Thoracic aorta (tissue), 2 donors: Measurements from ENCODE around the gene CISD2. TPM values are rescaled to one million over a fixed set of nuclear protein-coding genes. Genes with fewer than 3 reads are reported as not detected.
"Not testable (repeated sequence)": the region's sequence is repeated elsewhere in the genome, so short reads cannot be mapped to it uniquely, and the experiment has no call there.

Experiments used
- ATAC-seq: fragments of 150-250 bp; one replicate; pipeline ENCODE4 v1.8.0; 2017; ENCODE audit warnings: low read depth; ENCODE audit not compliant: insufficient number of reproducible peaks, low FRiP score
- DNase-seq: peaks from one replicate; pipeline ENCODE4 v3.0.0-alpha.2; 2020; ENCODE audit warnings: low spot score
- H3K27ac ChIP-seq, 2 donors: fragments of 200-600 bp; sonication (generic); 1 replicate in 1 of 2; 2 replicates in 1 of 2; pipeline ENCODE4 v1.5.1; 2016; ENCODE audit warnings: mild to moderate bottlenecking in 2 of 2, moderate library complexity in 2 of 2
- H3K27me3 ChIP-seq: fragments of 200-600 bp; sonication (generic); replicated peaks from 2 replicates; pipeline ENCODE4 v1.6.0; 2016; ENCODE audit warnings: mild to moderate bottlenecking; ENCODE audit not compliant: insufficient read depth
- H3K36me3 ChIP-seq: fragments of 200-600 bp; sonication (generic); one replicate; pipeline ENCODE4 v1.5.1; 2016
- H3K4me1 ChIP-seq, 2 donors: fragments of 200-600 bp; sonication (generic); 1 replicate in 1 of 2; 2 replicates in 1 of 2; pipeline versions ENCODE4 v1.5.1 to v1.6.0; 2016; ENCODE audit warnings: low read depth in 2 of 2, mild to moderate bottlenecking in 1 of 2; ENCODE audit not compliant: control insufficient read depth in 1 of 2
- H3K4me3 ChIP-seq: fragments of 200-600 bp; sonication (generic); 2 replicates; pipeline ENCODE4 v1.5.1; 2016; ENCODE audit warnings: mild to moderate bottlenecking
- H3K9me3 ChIP-seq: fragments of 200-600 bp; sonication (generic); 2 replicates; pipeline ENCODE4 v1.5.1; 2016
- total RNA-seq, 2 donors: library from RNA; depleted of rRNA; stranded (reverse); fragments of >200 nt; gene quantifications; one replicate each; pipeline versions ENCODE4 v1.1.0 to v1.2.3, GENCODE V29; 2016
- TF ChIP-seq, protein P1 (sequence below): fragments of 200-600 bp; sonication (generic); IDR thresholded peaks from one replicate; pipeline ENCODE4 v1.5.1; 2019; ENCODE audit warnings: antibody characterized with exemption

The CISD2 gene
- total RNA-seq, 2 donors from 2014 or later, result 4.9 to 10.2 TPM

GRCh38 chr4:102897610-102898009 lies 28.8 kb downstream of the CISD2 start:
- H3K27me3 ChIP-seq, ATAC-seq, H3K4me3 ChIP-seq, H3K36me3 ChIP-seq, H3K4me1 ChIP-seq, H3K9me3 ChIP-seq, H3K27ac ChIP-seq, DNase-seq: not testable (repeated sequence)

- Histone ChIP-seq H3K27me3 (no peaks in the 10 kb centered on the region), H3K9me3 (no peaks in the 10 kb centered on the region), H3K27ac (no peak overlapping the region), H3K4me1 (no peaks in the 10 kb centered on the region), H3K4me3 (no peak overlapping the region), H3K36me3 (no peaks in the 10 kb centered on the region)
- ATAC-seq (no peak), DNase-seq (no peak)
- TF ChIP-seq, protein P1, sequence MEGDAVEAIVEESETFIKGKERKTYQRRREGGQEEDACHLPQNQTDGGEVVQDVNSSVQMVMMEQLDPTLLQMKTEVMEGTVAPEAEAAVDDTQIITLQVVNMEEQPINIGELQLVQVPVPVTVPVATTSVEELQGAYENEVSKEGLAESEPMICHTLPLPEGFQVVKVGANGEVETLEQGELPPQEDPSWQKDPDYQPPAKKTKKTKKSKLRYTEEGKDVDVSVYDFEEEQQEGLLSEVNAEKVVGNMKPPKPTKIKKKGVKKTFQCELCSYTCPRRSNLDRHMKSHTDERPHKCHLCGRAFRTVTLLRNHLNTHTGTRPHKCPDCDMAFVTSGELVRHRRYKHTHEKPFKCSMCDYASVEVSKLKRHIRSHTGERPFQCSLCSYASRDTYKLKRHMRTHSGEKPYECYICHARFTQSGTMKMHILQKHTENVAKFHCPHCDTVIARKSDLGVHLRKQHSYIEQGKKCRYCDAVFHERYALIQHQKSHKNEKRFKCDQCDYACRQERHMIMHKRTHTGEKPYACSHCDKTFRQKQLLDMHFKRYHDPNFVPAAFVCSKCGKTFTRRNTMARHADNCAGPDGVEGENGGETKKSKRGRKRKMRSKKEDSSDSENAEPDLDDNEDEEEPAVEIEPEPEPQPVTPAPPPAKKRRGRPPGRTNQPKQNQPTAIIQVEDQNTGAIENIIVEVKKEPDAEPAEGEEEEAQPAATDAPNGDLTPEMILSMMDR, result no peak
Observed at GRCh38 chr4:102901804-102902203, 33.0 kb downstream of the CISD2 start.

GRCh38 chr4:102918859-102919258 lies 50.1 kb downstream of the CISD2 start:
- no peak for ATAC-seq
- TF ChIP-seq, protein P1, result no peak
- Histone ChIP-seq H3K27ac (no peak overlapping the region), H3K4me1 (no peaks in the 10 kb centered on the region), H3K4me3 (no peak overlapping the region), H3K36me3 (no peaks in the 10 kb centered on the region), H3K27me3 (no peaks in the 10 kb centered on the region), H3K9me3 (peaks cover 3% of the 10 kb centered on the region)
- no peak for DNase-seq

DNA sequence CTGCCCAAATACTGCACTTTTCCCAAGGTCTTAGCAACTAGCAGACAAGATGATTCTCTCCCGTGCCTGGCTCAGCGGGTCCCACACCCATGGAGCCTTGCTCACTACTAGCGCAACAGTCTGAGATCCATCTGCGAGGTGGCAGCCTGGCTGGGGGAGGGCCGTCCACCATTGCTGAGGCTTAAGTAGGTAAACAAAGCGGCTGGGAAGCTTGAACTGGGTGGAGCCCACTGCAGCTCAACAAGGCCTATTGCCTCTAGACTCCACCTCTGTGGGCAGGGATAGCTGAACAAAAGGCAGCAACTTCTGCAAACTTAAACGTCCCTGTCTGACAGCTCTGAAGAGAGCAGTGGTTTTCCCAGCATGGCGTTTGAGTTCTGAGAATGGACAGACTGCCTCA lies 50.9 kb downstream of the CISD2 start:
- H3K27me3 ChIP-seq, H3K36me3 ChIP-seq, ATAC-seq, H3K9me3 ChIP-seq, H3K4me3 ChIP-seq, H3K27ac ChIP-seq, DNase-seq, H3K4me1 ChIP-seq: not testable (repeated sequence)

GRCh38 chr4:102935716-102936115 lies 66.9 kb downstream of the CISD2 start:
- TF ChIP-seq, protein P1, result no peak
- Histone ChIP-seq H3K27me3 (no peaks in the 10 kb centered on the region), H3K27ac (no peak overlapping the region), H3K4me1 (no peaks in the 10 kb centered on the region), H3K9me3 (no peaks in the 10 kb centered on the region), H3K36me3 (no peaks in the 10 kb centered on the region), H3K4me3 (no peak overlapping the region)
- DNase-seq (no peak), ATAC-seq (no peak)

DNA sequence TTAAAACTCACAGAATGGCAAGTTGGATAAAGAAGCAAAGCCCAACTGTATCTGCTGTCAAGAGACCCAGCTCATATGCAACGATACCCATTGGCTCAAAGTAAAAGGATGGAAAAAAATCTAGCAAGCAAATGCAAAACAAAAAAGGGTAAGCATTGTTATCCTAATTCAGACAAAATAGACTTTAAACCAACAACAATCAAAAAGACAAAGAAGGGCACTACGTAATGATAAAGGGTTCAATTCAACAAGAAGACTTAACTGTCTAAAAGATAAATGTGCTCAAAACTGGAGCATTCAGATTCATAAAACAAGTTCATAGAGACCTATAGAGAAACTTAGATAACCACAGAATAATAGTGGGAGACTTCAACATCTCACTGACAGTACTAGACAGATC lies 69.3 kb downstream of the CISD2 start:
- H3K4me3 ChIP-seq, DNase-seq, H3K27me3 ChIP-seq, H3K36me3 ChIP-seq, H3K27ac ChIP-seq, H3K9me3 ChIP-seq, ATAC-seq, H3K4me1 ChIP-seq: not testable (repeated sequence)

Other genes starting within 250 kb of the CISD2 start
- gene MANBA, start 108.0 kb upstream of the CISD2 start, total RNA-seq, result 10 to 100 TPM; 37.2 to 41.3 TPM
- gene UBE2D3, start 41.4 kb upstream of the CISD2 start, total RNA-seq, result 100 to 1,000 TPM; 245 to 376 TPM
- not detected for gene SLC9B1, start 150.7 kb downstream of the CISD2 start, total RNA-seq
- 10 to 100 TPM in 1 of 2 donors, 1 to 10 TPM in 1; 8.7 to 40.6 TPM for gene SLC9B2, start 207.8 kb downstream of the CISD2 start, total RNA-seq
- 10 to 100 TPM; 62.2 to 63.0 TPM for gene BDH2, start 230.8 kb downstream of the CISD2 start, total RNA-seq